MM.1S (cell line): ENCODE data around the gene UGGT1.

ENCODE experiments used
- CTCF ChIP-seq: fragments of 300-600 bp; sonication (generic); IDR thresholded peaks from 2 replicates; pipeline ENCODE4 v1.5.1; 2016; ENCODE audit warnings: antibody characterized with exemption, low read length, mixed read lengths
- EZH2 ChIP-seq: fragments of 300-600 bp; sonication (generic); optimal IDR thresholded peaks from 2 replicates; pipeline ENCODE3; 2017; ENCODE audit warnings: low read depth, mild to moderate bottlenecking, antibody characterized with exemption, low read length, mixed read lengths
- EZH2phosphoT487 ChIP-seq: fragments of 300-600 bp; sonication (generic); IDR thresholded peaks from 2 replicates; pipeline ENCODE4 v1.6.1; 2018; ENCODE audit warnings: antibody characterized with exemption, low read length

- TF ChIP-seq CTCF (no peak), EZH2phosphoT487 (no peak), EZH2 (no peak)
These were observed 79.8 kb downstream of the UGGT1 start for GRCh38 chr2:128170776-128171175.
